HG03097 (cell line): Measurements from ENCODE around the gene APLN.

Source experiments
- ATAC-seq: cut with Tn5 transposase; IDR thresholded peaks from one replicate; pipeline ENCODE4 v1.9.1; 2021; ENCODE audit not compliant: unreplicated experiment, low FRiP score

Gene APLN

DNA sequence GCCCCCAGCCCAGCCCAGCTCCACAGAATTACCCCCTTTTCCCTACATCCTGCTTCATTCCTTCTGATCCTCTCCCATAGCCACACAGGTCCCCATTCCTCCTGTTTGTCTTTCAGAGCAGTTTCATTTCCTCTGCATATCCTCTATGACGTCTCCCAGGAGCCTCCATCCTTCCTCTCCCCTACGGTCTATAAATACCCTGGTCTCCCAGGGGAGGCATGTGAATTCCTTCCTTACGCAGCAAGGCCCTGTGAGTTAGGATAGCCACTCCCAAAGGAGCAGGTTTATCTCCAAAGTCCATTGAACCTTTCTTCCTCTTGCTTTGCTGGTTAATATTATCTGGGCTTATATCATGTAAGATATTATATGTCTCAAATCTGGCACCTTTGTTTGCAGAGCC lies 8.4 kb upstream of the APLN start:
- ATAC-seq = no peak

DNA sequence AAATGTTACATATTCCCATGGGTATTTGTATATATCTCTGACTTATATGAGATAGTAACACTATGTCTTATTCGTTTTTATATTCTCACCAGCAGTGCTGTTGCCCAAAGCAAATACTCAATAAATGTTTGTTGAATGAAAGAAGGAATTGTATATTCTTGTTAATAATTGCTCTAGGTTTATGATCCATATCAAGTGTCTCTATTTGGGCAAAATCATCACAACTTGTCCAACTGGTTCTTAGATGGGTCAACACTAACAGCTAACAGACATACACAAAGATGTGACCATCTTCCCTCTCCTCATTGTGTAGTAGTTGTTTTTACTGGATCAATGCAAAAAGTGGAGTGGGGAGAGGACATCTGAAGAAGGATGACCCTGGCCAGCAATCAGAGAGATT lies 6.6 kb upstream of the APLN start:
- ATAC-seq = no peak

DNA sequence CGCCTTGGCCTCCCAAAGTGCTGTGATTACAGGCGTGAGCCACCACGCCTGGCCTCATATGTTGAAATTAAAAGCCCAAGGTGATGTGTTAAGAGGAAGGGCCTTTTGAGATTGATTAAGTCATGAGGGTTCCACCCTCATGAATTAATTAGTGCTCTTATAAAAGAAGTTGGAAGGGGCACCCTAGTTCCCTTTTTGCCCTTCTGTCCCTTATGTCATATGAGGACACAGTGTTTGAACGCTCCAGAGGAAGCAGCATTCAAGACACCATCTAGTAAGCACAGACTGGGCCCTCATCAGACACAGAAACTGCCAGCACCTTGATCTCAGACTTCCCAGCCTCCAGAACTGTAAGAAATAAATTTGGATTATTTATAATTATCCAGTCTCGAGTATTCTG lies 5.1 kb upstream of the APLN start:
- ATAC-seq = no peak

DNA sequence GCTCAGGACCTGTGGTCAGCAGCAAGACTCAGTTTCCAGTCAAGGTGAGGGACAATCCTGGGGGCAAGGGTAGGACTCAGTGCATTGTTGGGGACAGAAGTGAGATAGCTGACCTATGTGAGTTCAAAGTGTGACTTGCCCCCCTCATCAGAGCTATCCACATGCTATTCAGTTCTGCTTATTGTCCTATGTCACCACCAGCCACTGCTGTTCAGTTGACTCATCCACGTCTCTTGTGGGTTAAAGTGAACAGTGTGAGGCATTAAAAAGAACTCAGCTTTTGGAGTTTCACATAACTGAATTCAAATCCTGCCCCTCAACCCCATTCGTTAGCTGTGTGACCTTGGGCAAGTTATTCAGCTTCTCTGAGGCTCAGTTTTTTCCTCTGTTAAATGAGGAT lies 4.4 kb upstream of the APLN start:
- ATAC-seq = no peak

DNA sequence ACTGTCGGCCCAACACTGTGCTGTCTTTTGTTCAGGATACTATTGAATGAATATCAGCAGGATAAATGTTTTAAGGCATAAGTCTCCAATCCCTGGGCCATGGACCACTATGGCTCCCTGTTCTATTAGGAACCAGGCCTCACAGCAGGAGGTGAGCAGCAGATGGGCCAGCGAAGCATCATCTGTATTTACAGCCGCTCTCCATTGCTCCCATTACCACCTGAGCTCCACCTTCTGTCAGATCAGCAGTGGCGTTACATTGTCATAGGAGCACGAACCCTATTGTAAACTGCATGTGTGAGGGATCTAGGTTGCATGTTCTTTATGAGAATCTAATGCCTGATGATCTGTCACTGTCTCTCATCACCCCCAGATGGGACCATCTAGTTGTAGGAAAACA lies 3.7 kb upstream of the APLN start:
- ATAC-seq = no peak

DNA sequence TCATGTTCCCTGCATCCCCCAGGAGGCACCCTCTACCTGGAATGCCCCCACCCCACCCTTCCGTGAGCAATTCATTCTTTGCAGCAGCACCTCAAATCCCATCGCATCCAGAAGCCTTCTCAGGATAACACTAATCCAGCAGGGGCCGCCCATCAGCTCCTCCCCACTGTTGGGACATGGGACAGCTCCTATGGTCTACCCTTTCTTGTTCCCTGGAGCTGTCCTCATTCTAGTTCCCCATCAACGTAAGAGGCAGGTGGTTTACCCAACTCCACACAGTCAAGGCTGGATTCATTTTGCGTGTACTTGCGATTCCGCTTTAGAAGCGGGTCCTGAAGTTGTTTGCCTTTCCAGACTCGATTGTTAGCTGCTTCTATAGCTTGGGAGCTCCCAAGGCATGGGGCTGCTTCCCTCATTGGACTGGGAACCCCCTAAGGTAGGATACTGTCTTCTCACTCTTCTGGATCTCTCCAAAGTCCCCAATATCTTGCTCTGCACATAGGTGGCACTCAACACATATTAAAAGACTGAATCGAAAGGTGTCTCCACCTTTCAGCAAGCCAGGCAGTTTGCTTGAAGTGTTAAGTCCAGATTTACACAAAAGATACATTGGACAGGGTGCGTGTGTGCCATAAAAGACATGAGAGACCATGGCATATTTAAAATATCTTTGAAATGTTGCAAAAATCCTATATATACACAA lies 942 bp upstream of the APLN start:
- ATAC-seq = no peak

DNA sequence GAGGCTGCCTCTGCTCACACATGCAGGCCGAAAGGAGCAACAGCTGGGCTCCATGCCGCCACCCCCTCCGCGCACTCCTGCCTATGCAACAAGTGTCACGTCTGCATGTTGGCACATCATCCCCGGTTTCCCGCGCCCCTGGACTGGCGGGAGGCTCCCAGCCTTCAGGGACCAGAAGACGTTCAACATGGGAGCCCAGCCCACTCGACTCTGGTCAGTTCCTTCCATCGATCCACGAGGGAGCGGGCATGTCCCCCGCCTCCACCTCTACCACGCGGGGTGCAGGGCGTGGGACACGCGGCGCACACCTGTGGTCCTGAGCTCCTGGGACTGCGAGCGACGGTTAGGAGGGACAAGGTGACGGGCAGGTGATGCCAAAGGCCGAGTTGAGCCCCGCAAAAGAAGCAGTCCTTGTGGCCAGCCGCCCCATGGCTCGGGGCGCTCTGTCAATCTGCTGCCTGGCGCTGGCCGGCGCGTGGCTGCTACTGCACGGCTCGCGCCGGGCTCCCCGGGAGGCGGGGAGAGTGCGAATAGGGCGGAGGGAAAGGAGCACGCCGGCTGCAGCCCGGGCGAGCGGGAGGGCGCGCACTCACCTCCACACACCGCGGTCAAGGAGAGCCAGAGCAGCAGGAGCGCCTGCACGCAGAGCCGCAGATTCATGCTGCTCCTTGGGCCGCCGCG lies 645 bp downstream of the APLN start:
- ATAC-seq = no peak

DNA sequence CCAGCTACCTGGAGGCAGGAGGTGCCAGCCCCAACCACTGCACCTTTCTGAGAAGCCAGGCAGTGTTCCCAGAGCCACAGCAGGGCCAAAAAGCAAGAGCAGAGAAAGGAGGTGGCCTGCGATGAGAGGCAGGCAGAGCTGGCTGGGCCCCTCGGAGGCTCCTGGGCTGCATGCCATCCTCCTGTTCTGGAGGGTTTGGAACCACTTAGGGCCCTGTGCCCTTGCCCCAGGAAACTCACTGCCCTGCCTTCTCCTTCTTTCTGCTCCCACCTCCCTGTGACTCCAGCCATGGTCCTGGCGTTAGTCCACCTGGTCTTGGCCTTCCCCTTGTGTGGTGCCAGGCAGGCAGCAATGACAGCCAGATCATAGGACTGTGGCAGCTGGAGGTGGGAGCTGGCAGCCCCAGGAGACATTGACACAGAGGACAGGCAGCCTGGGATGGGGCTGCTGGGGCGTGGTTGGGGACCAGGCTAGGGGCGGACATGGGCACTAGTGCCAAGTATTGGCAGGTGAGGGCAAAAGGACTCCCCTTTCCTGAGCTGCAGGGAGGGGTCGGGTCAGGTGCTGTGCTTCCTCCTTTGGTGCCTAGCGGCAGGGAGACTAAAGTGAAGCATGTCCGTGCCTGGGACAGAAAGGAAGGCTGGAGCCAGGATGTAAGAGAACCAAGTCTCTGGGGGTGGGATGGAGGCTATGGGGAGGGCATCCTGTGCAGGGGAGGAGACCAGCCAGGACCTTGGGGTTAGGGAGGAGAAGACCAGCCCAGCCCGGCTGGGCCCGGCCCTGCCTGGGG lies 1.4 kb downstream of the APLN start:
- no peak for ATAC-seq

DNA sequence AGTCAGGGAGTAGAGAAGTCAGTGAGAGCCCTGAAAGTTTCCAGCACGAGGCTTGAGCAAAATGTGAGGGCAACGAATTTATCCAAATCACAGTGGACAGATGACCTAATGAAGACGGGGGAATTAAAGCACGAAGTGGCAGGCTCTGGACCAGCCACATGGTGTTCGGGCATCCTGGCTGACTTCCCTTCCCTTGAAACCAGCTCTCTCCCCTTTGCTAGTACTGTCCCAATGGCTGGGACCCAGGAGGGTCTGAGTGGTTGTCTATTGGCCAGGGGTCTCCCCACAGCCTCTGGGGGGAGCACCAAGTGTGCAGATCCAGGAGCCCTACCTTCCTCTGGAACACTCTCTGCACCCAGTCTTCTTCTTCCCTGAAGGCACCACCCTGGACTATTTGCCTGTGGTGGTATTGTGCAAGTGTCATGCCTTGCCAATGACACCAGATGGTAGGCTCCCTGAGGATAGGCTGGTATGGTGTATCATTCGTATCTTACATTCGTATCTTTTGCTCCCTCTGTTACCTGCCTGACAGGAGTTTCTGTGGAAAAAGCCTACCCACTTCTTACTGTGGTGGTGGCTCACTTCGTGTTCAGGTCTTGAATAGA lies 2.1 kb downstream of the APLN start:
- ATAC-seq = no peak

DNA sequence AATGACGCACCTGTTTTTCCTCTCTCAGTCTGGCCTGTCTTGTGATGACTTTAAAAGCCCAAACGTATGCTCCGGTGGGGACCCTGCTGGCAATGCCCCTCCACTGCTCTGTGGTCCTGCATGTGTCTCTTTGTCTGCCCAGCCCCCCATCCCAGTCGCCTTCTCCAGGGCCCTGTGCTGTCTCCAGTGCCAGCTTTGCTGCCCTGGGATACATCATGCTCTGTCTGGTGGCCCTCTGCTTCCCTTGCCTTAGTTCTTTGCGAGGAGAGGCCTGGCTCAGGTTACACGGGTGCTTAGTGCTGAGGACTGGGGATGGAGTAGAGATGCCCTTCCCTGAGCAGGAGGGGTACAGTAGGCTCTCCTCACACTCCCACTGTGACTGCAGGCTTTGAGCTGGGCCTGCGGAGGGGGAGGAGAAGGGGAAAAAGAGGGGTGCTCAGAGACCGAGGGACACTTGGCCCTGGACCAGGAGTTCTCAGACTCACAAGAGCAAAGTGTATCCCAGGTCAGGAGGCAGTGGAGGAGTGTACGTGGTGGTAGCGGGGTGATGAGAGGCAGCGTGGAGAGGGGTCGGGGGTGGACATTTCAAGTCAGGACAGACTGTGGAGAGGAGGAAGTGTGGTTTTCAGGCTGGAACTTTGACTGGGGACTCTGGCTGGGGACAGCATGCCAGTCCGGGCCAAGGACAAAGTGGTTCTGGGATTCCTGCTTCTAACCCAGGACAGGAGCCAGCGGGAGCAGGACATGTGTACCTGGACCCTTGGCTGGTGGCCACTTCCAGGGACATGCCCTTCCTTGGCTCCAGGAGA lies 2.8 kb downstream of the APLN start:
- no peak for ATAC-seq

DNA sequence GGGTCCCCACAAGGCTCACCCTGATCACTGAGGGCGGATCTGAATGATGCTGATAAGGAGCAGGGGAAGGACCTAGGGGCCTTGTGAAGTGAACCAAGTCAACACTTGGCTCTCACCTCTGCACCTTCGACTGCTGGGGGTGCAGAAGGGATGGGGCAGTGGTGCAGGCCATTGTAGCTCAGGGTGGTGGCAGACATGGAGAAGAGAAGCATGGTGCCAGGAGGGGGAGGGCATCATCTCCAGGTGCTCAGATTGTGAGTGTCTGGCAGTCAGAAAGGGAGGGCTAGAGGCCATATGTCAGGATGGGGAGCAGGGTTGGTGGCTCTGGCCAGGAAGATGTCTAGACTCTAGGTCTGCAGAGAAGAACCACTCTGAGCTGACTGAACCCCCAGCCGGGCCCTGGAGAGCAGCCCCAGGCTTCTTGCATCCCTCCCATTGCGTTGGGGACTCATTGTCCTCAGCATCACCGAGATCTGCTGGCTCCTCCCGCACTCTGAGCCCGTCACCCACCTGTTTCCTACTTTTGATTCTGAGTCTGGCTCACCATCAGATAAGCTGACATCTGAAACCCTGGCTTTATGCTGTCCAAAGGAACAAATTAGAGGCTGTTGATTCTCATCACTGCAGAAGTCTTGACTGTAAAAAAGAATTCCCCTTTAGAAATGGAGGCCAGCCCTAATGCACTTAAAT lies 3.8 kb downstream of the APLN start:
- no peak for ATAC-seq

DNA sequence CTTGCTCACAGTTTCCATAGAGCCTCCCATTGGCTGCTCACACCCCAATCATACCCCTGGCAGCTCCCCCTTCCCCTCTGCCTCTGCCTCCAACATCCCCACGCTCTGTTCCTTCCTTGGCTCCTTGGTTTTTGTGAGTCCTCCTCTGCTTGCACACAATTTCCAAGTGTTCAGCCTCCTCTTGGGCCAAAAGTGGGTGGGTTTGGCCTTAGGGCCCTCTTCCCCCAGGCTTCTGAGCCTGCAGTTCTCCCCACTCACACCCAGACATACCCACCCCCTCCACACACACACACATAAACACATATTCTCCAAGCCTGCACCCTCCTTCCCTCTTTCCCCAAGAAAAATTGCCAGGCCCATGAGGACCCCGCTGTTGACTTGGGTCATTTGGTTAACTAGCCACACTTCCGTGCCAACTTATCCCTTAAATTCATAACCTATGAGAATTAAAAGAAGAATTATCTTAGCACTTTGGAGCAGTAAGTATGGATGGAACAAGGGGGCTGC lies 4.5 kb downstream of the APLN start:
- no peak for ATAC-seq

DNA sequence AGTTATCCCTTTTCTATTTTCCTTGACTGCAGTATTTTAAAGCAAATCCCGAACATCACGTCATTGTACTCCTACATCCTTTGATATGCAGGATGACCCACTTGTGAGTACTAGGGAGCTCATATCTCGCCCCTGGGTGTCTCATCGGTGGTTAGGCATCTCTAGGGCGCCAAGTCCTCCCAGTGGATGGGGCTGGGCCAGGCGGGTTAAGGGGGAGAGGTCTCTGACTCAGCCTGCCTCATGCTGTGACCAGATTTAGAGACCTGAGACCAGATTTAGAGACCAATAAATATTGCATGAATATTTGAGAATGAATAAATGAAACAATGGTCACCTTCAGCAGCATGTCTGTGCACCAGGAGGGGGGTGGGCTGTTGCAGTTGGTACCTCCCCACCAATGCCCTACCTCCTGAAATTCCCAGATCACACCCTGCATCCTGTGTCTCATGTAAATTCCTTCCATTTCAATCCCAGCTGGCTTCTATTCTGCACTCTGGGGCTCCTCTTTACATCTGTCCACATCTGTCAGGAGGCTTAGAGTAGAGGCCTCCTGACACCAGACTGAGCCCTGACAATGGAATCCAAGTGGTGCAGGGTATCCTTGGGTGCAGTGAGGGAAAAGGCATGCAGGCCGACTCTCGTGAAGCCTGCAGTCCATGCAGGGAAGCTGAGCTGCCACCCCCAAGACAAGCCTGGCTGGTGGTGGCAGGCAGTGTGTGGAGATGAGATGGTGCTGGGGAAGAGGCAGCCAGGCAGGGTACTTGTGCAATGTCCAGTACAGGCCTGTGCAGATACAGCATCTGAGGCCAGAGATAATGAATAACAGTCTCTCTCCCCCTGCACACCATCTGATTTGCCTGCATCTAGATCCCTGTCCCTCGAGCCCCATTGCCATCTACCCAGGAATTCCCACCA lies 5.2 kb downstream of the APLN start:
- ATAC-seq = no peak

DNA sequence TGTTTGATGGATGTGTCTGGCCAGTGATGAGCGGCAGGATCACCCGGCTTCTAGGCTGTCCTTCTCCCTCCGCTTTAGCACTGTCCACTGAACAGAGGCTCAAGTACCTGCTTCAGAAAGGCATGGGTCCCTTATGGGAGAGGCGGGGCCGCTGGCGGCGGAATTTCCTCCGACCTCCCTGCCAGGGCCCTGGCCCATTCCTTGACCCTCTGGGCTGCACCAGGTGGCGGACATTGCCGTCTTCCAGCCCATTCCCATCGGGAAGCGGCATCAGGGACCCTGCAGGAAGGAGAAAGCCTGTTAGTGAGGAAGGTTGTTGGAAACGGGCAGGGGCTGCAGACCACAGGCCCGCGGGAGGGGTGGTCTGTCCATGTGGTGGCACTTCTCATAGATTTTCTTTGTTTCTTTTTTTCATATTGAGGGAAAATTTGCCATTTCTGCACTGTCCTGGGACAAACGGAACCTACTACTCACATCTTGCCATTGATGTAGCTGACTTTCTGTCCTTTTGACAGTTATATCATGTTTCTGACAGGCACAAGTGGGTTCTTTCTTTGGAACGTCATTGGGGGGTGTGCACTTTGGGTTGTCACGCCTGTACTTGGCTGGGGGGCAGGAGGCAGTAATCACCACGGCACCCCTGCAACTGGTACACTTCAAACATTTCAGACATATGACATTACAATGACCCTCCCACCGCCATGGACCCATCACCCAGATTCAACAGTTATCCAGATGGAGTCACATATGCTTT lies 6.1 kb downstream of the APLN start:
- ATAC-seq = no peak

DNA sequence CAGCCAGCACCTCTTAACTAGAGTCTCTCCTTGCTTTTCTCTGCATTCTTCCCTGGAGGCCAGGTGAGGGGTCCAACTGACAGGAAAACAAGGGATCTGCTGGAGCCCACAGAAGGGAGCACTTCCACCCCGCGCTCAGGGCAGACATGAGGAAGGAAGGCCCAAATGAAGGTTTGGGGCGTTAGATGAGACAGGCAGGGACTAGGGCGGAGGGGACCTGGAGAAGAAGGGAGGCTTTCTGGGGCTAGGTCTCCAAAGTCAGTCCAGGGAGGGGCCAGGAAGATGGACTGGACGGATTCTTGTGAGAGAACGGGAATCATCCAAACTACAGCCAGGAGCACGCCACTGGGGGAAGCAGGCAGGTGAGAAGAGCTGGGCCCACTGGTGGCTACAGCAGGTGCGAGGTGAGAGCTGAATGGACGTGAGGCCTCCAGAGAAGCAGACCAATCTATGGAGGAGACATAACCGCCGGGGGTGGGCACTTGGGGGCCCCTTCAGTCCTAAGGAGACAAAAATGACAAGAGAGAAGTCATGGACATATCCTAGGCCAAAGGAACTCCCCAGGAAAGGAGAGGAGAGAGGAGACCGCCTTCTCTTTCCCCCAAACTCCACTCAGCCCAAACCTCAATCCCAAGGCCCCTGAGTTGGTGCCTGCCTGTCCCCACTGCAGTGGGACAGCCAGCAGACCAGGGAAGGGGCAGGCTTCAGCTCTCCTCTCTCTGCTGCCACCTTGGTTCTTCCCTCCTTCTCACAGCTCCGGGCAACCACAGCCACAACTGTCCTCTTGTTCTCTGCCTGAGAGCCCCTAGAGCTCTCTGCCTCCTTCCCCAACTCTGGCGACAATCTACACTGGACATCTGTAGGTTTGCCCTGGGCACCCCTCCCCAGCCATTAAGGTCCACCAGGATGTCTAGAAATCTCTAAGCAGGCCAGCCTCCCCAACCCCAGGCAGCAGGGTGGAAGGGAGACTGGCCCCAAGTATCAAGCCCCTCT lies 7.0 kb downstream of the APLN start:
- no peak for ATAC-seq

DNA sequence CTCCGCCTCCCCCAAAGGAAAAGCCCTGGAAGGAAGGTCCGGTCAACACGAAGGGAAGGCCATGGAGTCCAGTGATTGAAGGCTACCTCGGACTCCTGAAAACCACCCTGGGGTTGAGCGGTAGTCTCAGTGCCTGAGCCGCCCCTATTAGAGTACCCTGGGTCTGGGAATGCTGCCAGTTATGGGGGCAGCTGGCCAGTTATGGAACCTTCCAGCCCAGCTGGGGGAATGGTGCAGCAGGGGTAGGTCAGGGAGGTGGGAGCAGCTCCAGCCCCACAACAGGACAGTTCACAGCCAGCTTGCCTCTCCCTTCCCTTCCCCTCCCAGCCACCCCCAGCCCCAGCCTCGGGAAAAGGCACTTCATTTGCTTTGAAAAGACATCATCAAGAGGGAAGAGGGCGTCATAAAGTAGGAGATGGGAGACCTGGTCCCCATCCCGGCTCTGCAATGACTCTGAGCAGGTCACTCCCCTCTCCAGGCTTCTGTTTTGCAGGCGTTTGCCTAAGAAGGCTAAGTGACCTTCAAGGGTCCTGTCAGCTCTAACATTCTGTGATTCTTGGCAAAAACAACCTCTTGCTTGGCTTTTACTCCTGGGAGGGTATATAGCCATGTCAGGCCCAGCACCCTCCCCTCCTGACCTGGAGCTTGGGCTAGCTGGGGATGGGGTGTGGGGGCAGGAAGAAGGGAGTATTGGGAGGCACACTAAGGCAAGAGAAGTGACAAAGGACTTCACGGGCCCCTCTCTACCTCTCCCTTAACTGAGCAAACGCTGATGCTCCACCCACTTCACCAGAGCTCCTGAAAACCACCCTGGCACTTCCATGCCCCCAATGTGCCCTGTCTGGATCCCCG lies 8.0 kb downstream of the APLN start:
- ATAC-seq = no peak
